ENCODE measurements around the gene CRYBB3. TPM values are rescaled to one million over a fixed set of nuclear protein-coding genes. Genes with fewer than 3 reads are reported as not detected.

The CRYBB3 gene
- total RNA-seq, 1 donor from 2014 or later = 0.43 TPM

- Mint-ChIP-seq H3K27me3 (ENCODE audit: low read depth, unreplicated experiment) (no peaks in the 10 kb centered on the region), H3K9me3 (ENCODE audit: unreplicated experiment) (no peaks in the 10 kb centered on the region), H3K36me3 (ENCODE audit: low read depth, unreplicated experiment) (peaks cover 3% of the 10 kb centered on the region), H3K4me1 (ENCODE audit: low read depth, unreplicated experiment) (peaks cover 16% of the 10 kb centered on the region), H3K27ac (ENCODE audit: unreplicated experiment) (no peak overlapping the region), H3K4me3 (ENCODE audit: unreplicated experiment) (no peak overlapping the region)
- Histone ChIP-seq H3K9me3 (ENCODE audit: insufficient read depth, low read depth, low read length) (no peaks in the 10 kb centered on the region), H3K79me2 (ENCODE audit: insufficient read depth, low read length) (no peaks in the 10 kb centered on the region), H3K27ac (ENCODE audit: low read depth, low read length) (no peak overlapping the region), H4K20me1 (ENCODE audit: insufficient read depth, low read length) (peaks cover 19% of the 10 kb centered on the region), H2AFZ (ENCODE audit: low read depth, low read length) (no peak overlapping the region), H3K9ac (ENCODE audit: low read length) (no peak overlapping the region), H3K36me3 (ENCODE audit: insufficient read depth, low read length) (no peaks in the 10 kb centered on the region), H3K4me1 (ENCODE audit: insufficient read depth, low read length) (peaks cover 9% of the 10 kb centered on the region), H3K4me3 (ENCODE audit: insufficient read depth, low read depth, low read length) (no peak overlapping the region), H3K27me3 (ENCODE audit: insufficient read depth, low read length) (no peaks in the 10 kb centered on the region), H3K4me2 (ENCODE audit: low read length) (no peak overlapping the region)
- FAIRE-seq (no peak), DNase-seq (ENCODE audit: low read depth) (no peak)
- TF ChIP-seq, protein P1, sequence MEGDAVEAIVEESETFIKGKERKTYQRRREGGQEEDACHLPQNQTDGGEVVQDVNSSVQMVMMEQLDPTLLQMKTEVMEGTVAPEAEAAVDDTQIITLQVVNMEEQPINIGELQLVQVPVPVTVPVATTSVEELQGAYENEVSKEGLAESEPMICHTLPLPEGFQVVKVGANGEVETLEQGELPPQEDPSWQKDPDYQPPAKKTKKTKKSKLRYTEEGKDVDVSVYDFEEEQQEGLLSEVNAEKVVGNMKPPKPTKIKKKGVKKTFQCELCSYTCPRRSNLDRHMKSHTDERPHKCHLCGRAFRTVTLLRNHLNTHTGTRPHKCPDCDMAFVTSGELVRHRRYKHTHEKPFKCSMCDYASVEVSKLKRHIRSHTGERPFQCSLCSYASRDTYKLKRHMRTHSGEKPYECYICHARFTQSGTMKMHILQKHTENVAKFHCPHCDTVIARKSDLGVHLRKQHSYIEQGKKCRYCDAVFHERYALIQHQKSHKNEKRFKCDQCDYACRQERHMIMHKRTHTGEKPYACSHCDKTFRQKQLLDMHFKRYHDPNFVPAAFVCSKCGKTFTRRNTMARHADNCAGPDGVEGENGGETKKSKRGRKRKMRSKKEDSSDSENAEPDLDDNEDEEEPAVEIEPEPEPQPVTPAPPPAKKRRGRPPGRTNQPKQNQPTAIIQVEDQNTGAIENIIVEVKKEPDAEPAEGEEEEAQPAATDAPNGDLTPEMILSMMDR (IDR thresholded peaks at IDR 0.05; ENCODE audit: insufficient read depth, low read depth, low read length) = no peak
- TF ChIP-seq EZH2 (IDR thresholded peaks at IDR 0.05; ENCODE audit: insufficient read depth, low read length) = no peak
Observed at GRCh38 chr22:25161916-25162530, 37.6 kb upstream of the CRYBB3 start.

- Mint-ChIP-seq H3K36me3 (ENCODE audit: low read depth, unreplicated experiment) (peaks cover 3% of the 10 kb centered on the region), H3K27ac (ENCODE audit: unreplicated experiment) (no peak overlapping the region), H3K4me3 (ENCODE audit: unreplicated experiment) (no peak overlapping the region), H3K4me1 (ENCODE audit: low read depth, unreplicated experiment) (peaks cover 16% of the 10 kb centered on the region), H3K27me3 (ENCODE audit: low read depth, unreplicated experiment) (no peaks in the 10 kb centered on the region), H3K9me3 (ENCODE audit: unreplicated experiment) (no peaks in the 10 kb centered on the region)
- Histone ChIP-seq H3K4me3 (ENCODE audit: insufficient read depth, low read depth, low read length) (no peak overlapping the region), H3K27ac (ENCODE audit: low read depth, low read length) (no peak overlapping the region), H3K9ac (ENCODE audit: low read length) (no peak overlapping the region), H3K4me1 (ENCODE audit: insufficient read depth, low read length) (peaks cover 9% of the 10 kb centered on the region), H3K36me3 (ENCODE audit: insufficient read depth, low read length) (no peaks in the 10 kb centered on the region), H2AFZ (ENCODE audit: low read depth, low read length) (no peak overlapping the region), H3K9me3 (ENCODE audit: insufficient read depth, low read depth, low read length) (no peaks in the 10 kb centered on the region), H4K20me1 (ENCODE audit: insufficient read depth, low read length) (peaks cover 19% of the 10 kb centered on the region), H3K27me3 (ENCODE audit: insufficient read depth, low read length) (no peaks in the 10 kb centered on the region), H3K4me2 (ENCODE audit: low read length) (no peak overlapping the region), H3K79me2 (ENCODE audit: insufficient read depth, low read length) (no peaks in the 10 kb centered on the region)
- TF ChIP-seq EZH2 (IDR thresholded peaks at IDR 0.05; ENCODE audit: insufficient read depth, low read length) = no peak
- TF ChIP-seq, protein P1 (IDR thresholded peaks at IDR 0.05; ENCODE audit: insufficient read depth, low read depth, low read length) = no peak
- FAIRE-seq = peak; percentile 59
- no peak for DNase-seq (ENCODE audit: low read depth)
Observed at GRCh38 chr22:25162561-25162960, 37.1 kb upstream of the CRYBB3 start.

GRCh38 chr22:25165785-25166184, 33.9 kb upstream of the CRYBB3 start:
- Histone ChIP-seq H3K4me2 (ENCODE audit: low read length) (no peak overlapping the region), H3K79me2 (ENCODE audit: insufficient read depth, low read length) (no peaks in the 10 kb centered on the region), H3K9me3 (ENCODE audit: insufficient read depth, low read depth, low read length) (no peaks in the 10 kb centered on the region), H3K4me1 (ENCODE audit: insufficient read depth, low read length) (peaks cover 5% of the 10 kb centered on the region), H4K20me1 (ENCODE audit: insufficient read depth, low read length) (peaks cover 10% of the 10 kb centered on the region), H3K27me3 (ENCODE audit: insufficient read depth, low read length) (no peaks in the 10 kb centered on the region), H3K36me3 (ENCODE audit: insufficient read depth, low read length) (no peaks in the 10 kb centered on the region), H3K4me3 (ENCODE audit: insufficient read depth, low read depth, low read length) (no peak overlapping the region), H2AFZ (ENCODE audit: low read depth, low read length) (no peak overlapping the region), H3K9ac (ENCODE audit: low read length) (no peak overlapping the region), H3K27ac (ENCODE audit: low read depth, low read length) (no peak overlapping the region)
- Mint-ChIP-seq H3K27ac (ENCODE audit: unreplicated experiment) (no peak overlapping the region), H3K27me3 (ENCODE audit: low read depth, unreplicated experiment) (no peaks in the 10 kb centered on the region), H3K36me3 (ENCODE audit: low read depth, unreplicated experiment) (no peaks in the 10 kb centered on the region), H3K4me1 (ENCODE audit: low read depth, unreplicated experiment) (peaks cover 13% of the 10 kb centered on the region), H3K9me3 (ENCODE audit: unreplicated experiment) (peaks cover 1% of the 10 kb centered on the region), H3K4me3 (ENCODE audit: unreplicated experiment) (no peak overlapping the region)
- DNase-seq (ENCODE audit: low read depth) = no peak
- no peak for FAIRE-seq
- TF ChIP-seq EZH2 (IDR thresholded peaks at IDR 0.05; ENCODE audit: insufficient read depth, low read length) = no peak
- TF ChIP-seq, protein P1 (IDR thresholded peaks at IDR 0.05; ENCODE audit: insufficient read depth, low read depth, low read length) = no peak

Data from astrocyte (in vitro differentiated cells and primary cell).